A204.1 (cell line): ENCODE data around the gene SLC2A9.

Experiments used
- FAIRE-seq: peaks from 2 replicates; lab custom pipeline; 2012; peaks lifted over from hg19 to GRCh38; lab: Jason Lieb, UNC

The SLC2A9 gene

GRCh38 chr4:9891740-9892139, 129.6 kb downstream of the SLC2A9 start:
- FAIRE-seq: no peak

DNA sequence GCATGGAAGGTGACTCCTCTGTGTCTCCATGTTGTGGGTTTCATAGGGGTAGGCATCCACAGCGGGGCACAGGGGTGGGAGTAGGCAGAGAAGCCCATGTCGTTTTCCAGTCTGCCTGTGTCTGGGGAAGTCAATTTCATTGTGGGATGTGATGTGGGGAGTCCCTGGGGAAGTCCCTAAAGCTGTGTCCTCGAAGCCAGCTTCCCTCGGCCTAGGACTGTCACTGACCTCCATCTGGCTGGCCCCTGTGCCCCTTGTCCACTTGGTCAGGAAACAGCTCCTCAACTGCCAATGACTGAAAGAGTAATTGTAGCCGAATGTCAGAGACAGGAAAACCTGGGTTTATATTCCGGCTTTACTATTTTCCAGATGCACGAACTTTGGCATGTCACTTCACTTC, 130.2 kb downstream of the SLC2A9 start:
- FAIRE-seq: no peak

GRCh38 chr4:9889306-9889705, 132.0 kb downstream of the SLC2A9 start:
- no peak for FAIRE-seq

GRCh38 chr4:9885958-9886357, 135.3 kb downstream of the SLC2A9 start:
- no peak for FAIRE-seq

GRCh38 chr4:9880406-9881197, 140.7 kb downstream of the SLC2A9 start:
- FAIRE-seq: no peak

DNA sequence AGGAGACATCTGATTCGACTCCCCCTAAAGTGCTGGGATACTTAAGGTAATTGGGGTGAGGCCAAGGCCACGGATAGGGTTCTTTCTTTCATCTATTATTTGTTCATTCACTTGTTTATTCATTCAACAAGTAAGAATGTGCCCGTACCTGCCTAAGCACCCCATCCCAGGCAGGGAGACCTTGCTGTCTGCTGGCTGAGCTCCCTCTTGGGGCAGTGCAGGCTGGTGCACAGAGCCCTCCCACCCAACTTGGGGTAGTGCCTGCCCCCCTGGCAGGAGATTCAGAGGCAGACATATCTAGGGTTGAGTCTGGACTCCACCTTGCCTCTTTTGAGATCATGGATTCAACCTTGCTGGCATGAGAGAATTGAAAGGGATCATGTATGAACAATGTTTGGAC, 144.2 kb downstream of the SLC2A9 start:
- FAIRE-seq: no peak

DNA sequence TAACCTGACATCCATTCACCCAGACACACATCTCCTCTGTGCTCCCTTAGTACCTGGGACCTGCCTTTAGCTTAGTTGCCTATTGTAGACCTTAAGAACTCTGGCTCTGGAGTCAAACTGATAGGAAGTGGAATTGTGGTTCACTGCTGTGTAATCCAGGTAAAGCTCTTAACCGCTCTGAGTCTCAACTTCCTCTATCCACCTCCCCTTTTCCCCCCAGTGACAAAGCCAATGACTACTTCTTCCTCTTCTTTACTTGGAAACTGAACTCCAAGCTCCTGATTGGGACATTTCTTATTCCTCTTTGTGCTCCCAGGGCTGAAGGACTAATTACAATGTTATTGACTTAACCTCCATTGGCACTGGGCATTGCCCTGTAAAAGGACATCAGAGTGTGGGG, 145.8 kb downstream of the SLC2A9 start:
- FAIRE-seq: no peak

GRCh38 chr4:9874385-9874784, 146.9 kb downstream of the SLC2A9 start:
- FAIRE-seq: no peak

DNA sequence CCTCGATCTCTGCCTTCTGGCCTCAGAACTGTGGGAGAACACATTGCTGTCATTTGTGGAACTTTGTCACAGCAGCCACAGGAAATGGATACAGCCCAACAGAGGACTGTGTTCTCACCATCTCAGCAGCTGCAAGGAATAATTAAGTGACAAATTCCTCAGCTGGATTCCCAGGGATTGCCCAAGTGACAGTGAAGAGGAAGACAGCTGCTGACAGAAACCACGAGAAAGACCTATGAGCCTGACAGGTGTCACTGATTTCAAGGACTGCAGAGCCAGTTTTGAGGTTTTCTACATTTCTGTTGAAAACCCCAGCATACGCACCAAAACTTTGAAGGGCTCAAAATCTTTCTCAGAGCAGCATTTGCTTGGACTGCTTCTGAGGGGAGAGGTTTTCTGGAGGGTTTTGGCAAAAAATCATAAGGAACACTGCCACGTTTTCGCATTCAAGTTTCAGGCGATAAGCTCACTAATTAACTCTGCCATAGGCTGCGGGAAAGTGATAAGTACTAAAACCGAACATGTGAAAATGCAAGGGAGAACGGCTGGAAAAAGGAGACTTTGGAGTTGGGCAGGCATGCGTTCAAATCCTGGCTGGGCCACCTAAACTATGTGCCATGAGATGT, 151.0 kb downstream of the SLC2A9 start:
- FAIRE-seq: no peak

GRCh38 chr4:9867751-9868425, 153.4 kb downstream of the SLC2A9 start:
- no peak for FAIRE-seq

- no peak for FAIRE-seq
These were observed 154.4 kb downstream of the SLC2A9 start for GRCh38 chr4:9866931-9867330.

DNA sequence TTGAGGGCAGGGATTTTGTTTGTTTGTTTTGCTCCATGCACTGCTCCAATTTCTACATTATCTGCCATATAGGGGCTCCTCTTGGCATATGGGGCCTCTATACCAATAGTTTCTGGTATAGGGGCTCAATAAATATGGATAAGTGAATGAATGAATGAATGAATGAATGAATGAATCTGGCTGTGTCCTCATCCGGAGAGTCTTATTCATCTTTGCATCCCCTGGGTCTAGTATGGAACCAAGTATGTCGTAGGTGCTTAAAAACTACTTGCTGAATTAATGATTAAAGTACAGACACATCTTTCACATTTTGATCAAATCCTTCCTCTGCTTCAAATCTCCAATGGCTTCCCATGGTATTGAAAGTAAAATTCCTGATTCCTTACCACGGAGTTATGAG, 159.7 kb downstream of the SLC2A9 start:
- no peak for FAIRE-seq

DNA sequence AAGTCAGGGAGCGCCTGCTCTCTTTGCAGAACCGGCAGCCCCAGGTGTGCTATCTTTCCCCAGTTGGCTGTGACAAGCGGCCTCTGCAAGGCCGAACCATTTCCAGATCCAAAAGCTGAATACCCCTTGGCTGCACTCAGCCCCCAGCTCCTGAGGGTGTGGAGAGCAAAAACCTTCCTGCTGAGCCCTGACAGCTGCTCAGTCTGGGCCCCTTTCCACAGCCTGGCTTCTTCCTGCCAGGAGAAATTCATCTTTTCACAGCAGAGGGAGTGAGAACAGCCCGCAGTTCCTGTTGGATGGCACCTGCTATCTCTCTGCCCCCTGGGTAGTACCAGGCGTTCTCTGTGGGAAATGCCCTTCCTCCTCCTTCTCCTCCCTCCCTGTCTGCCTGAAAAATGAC, 161.5 kb downstream of the SLC2A9 start:
- FAIRE-seq: no peak

GRCh38 chr4:9849538-9849920, 171.8 kb downstream of the SLC2A9 start:
- FAIRE-seq: no peak

DNA sequence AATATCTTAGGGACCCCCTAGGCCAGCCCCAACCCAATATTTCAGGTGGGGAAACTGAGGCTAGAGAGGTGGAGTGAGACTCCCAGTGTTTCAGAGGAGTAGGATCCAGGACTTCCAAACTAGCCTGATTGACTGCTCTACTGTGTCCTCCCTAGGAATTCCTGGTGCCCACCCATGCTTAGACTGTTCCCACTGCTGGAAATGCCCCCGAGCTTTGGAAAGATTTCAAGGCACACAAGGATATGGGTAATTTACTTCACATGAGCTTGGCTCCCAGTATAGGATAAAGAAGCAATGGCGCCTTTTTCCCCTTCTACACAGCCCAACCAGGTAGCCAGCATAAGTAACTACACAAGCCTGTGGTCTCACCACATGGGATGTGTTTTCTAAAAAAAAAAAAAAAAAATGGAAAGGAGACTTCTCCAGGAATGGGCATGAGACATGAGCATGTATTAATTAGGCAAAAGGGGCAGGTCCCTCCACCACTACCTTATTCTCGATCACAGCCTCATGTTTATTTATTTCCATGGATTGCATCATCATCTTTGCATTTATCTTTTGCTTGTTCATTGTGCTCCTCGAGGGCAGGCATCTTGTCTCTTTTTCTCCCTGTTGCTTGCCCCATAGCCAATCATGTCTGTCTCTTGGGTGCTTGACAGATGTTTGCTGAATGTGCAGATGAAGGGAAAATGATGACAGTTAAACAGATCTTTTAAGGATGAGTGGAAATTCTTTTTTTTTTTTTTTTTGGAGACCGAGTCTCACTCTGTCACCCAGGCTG, 173.1 kb downstream of the SLC2A9 start:
- no peak for FAIRE-seq

GRCh38 chr4:9845791-9846493, 175.4 kb downstream of the SLC2A9 start:
- no peak for FAIRE-seq

DNA sequence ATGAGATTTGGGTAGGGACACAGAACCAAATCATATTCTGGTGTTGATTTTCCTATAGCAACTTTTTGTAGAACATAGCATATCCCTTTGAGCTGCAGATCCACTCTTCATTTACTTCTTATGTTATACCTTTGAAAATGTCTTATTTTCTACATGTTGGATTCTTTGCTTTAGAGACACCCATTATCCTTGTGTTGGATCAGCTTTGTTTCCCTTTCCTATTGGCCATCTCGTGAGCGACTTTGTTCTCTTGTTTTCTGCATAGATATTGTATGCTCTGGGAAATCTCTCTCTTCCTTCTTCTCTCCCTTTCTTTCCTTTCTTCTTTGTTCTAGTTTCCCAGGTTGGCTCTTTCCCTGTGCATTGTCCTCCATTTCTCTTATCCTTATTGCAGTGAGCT, 180.2 kb downstream of the SLC2A9 start:
- FAIRE-seq: no peak

DNA sequence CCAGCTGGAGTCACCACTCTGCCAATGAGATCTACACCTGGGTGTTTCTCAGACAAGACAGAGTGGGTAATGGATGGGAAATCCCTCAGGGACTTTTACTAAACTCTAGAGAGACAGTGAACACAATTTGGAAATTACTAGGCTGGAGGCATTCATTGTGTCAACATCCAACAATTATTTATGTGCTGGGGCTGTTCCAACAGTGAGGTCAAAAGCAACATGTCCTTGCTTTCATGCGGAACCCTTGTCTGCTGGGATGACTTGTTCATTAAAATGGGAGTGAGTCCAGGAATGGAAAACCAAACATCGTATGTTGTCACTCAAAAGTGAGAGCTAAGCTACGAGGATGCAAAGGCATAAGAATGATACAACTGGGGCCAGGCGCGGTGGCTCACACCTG, 185.9 kb downstream of the SLC2A9 start:
- no peak for FAIRE-seq

- FAIRE-seq: no peak
These were observed 187.9 kb downstream of the SLC2A9 start for GRCh38 chr4:9833421-9833820.

DNA sequence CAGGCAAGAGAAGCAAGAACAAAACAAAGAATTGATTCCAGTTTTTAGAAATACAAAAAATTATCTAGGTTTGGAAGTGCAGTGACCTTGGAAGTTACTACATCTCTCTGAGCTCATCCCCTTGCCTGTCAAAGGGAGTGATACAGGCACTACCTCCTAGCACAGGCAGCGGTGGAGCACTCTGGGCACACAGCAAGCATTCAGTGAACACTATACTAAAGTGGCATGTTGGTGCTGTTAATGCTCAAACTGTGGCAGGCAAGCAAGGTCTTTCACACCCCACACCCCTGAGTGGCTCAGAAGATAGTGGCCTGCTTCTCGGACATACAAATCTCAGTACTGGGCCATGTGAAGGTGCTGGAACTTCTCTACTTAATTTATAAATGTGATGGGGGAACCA, 188.7 kb downstream of the SLC2A9 start:
- FAIRE-seq: no peak

DNA sequence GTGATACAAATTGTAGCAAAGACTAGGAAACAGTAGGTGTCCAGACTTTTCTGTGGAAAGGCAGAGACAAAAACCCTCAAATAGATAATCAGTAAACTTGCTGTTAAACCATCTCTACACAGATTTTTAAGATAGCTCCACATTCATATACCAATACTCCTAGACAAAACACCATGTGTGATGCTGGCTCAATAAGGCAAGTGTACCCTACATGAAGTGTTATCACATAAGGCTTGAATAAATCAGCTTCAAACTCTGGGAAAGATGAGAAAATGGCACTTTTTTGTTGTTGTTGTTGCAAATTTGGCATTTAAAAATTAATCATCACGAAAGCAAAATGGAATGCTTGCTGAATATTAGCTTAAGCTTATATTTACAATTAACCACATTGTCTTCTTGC, 194.7 kb downstream of the SLC2A9 start:
- FAIRE-seq: no peak

DNA sequence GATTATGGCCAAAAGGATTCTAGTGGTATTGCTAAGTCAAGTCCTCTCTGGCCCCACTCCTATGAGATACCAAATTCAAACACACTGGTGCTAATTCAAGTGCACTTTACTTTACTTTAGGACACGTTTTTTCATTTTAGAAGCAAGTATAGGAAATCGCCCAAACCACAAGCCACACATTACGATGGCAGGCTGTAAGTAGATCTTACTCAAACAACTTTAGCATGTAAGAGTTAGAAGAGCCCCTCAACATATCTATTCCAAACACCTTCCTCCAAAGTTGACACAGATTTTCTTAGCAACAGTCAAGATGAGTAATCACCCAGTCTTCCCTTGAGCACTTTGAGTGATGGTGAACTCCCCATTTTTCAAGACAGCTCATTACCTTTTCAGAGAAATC, 196.2 kb downstream of the SLC2A9 start:
- no peak for FAIRE-seq
